TTC549 (cell line): ENCODE data around the gene ATAD1.

ENCODE experiments used
- FAIRE-seq: peaks from 2 replicates; lab custom pipeline; 2012; peaks lifted over from hg19 to GRCh38; lab: Jason Lieb, UNC

ATAD1 gene

GRCh38 chr10:87713707-87714106 is 104.3 kb downstream of the ATAD1 start:
- no peak for FAIRE-seq

GRCh38 chr10:87712913-87713616 is 105.0 kb downstream of the ATAD1 start:
- FAIRE-seq, result no peak

- FAIRE-seq, result no peak
Observed at GRCh38 chr10:87707254-87707653, 110.8 kb downstream of the ATAD1 start.

GRCh38 chr10:87706731-87707130 is 111.3 kb downstream of the ATAD1 start:
- FAIRE-seq, result no peak

- no peak for FAIRE-seq
Observed at GRCh38 chr10:87705339-87705738, 112.7 kb downstream of the ATAD1 start.

GRCh38 chr10:87703771-87704170 is 114.3 kb downstream of the ATAD1 start:
- no peak for FAIRE-seq

- FAIRE-seq, result no peak
Observed at GRCh38 chr10:87702973-87703294, 115.1 kb downstream of the ATAD1 start.

- no peak for FAIRE-seq
Observed at GRCh38 chr10:87702260-87702972, 115.6 kb downstream of the ATAD1 start.
